Neuronal stem cell (in vitro differentiated cells): ENCODE measurements around the gene F8.

Experiments
- DNase-seq: peaks from one replicate; pipeline ENCODE4 v3.0.0-alpha.2; 2013; ENCODE audit warnings: low spot score
- H2AFZ ChIP-seq: one replicate; pipeline ENCODE4 v1.6.1; 2013; ENCODE audit warnings: mild to moderate bottlenecking, low read length, inconsistent platforms
- H2AK5ac ChIP-seq: 2 replicates; pipeline ENCODE4 v1.6.1; 2013; ENCODE audit warnings: low read depth, mild to moderate bottlenecking, inconsistent platforms, low read length, moderate library complexity, mixed read lengths
- H2BK120ac ChIP-seq: 2 replicates; pipeline ENCODE4 v1.6.1; 2013; ENCODE audit warnings: low read depth, mild to moderate bottlenecking, inconsistent platforms, low read length, moderate library complexity, mixed read lengths
- H2BK12ac ChIP-seq: one replicate; pipeline ENCODE4 v1.6.1; 2013; ENCODE audit warnings: low read length, inconsistent platforms
- H2BK15ac ChIP-seq: 2 replicates; pipeline ENCODE4 v1.6.1; 2013; ENCODE audit warnings: mild to moderate bottlenecking, low read length, inconsistent platforms, mixed read lengths
- H2BK5ac ChIP-seq: one replicate; pipeline ENCODE4 v1.6.1; 2013; ENCODE audit warnings: inconsistent platforms, mild to moderate bottlenecking, low read length, moderate library complexity
- H3K14ac ChIP-seq: one replicate; pipeline ENCODE4 v1.6.1; 2013; ENCODE audit warnings: low read length, inconsistent platforms
- H3K18ac ChIP-seq: 2 replicates; pipeline ENCODE4 v1.6.1; 2013; ENCODE audit warnings: low read length, inconsistent platforms
- H3K23ac ChIP-seq: 2 replicates; pipeline ENCODE4 v1.6.1; 2013; ENCODE audit warnings: low read depth, mild to moderate bottlenecking, mixed read lengths, low read length, inconsistent platforms; ENCODE audit not compliant: poor library complexity
- H3K27ac ChIP-seq: replicated peaks from 3 replicates; pipeline ENCODE4 v1.5.1; 2013; ENCODE audit warnings: low read length, inconsistent platforms
- H3K27me3 ChIP-seq, 3 experiments: 2 replicates each; pipeline ENCODE4 v1.6.1; 2013; ENCODE audit warnings: low read length in 3 of 3, mild to moderate bottlenecking in 2 of 3, inconsistent platforms in 1 of 3, low read depth in 1 of 3, mixed read lengths in 1 of 3, moderate library complexity in 1 of 3; ENCODE audit not compliant: control insufficient read depth in 3 of 3, insufficient read depth in 3 of 3
- H3K36me3 ChIP-seq, 2 donors: replicated peaks in 1 of 2; 2 replicates each; pipeline ENCODE4 v1.6.1; 2013; ENCODE audit warnings: low read length in 2 of 2; ENCODE audit not compliant: control insufficient read depth in 2 of 2, insufficient read depth in 2 of 2
- H3K4ac ChIP-seq: 2 replicates; pipeline ENCODE4 v1.6.1; 2013; ENCODE audit warnings: inconsistent platforms, mild to moderate bottlenecking, low read length, moderate library complexity
- H3K4me1 ChIP-seq, 2 donors: 1 replicate in 1 of 2; 2 replicates in 1 of 2; pipeline ENCODE4 v1.6.1; 2013; ENCODE audit warnings: low read length in 2 of 2, low read depth in 1 of 2; ENCODE audit not compliant: control insufficient read depth in 2 of 2, insufficient read depth in 1 of 2
- H3K4me2 ChIP-seq: one replicate; pipeline ENCODE4 v1.6.1; 2013; ENCODE audit warnings: mild to moderate bottlenecking, low read length, inconsistent platforms; ENCODE audit not compliant: insufficient read depth, poor library complexity, severe bottlenecking
- H3K4me3 ChIP-seq, 2 donors: 2 replicates each; pipeline ENCODE4 v1.5.1; 2013; ENCODE audit warnings: low read length in 2 of 2, mild to moderate bottlenecking in 2 of 2, inconsistent platforms in 1 of 2, moderate library complexity in 1 of 2
- H3K79me1 ChIP-seq: one replicate; pipeline ENCODE4 v1.6.1; 2013; ENCODE audit warnings: low read depth, mild to moderate bottlenecking, inconsistent platforms, low read length, moderate library complexity
- H3K9ac ChIP-seq: one replicate; pipeline ENCODE4 v1.6.1; 2013; ENCODE audit warnings: mild to moderate bottlenecking, low read depth, low read length, inconsistent platforms; ENCODE audit not compliant: poor library complexity
- H3K9me3 ChIP-seq, 2 donors: replicated peaks in 1 of 2; 2 replicates each; pipeline versions ENCODE3 to v1.6.1; 2013; ENCODE audit warnings: low read length in 2 of 2, mild to moderate bottlenecking in 2 of 2, inconsistent platforms in 1 of 2, low read depth in 1 of 2, mixed read lengths in 1 of 2, moderate library complexity in 1 of 2; ENCODE audit not compliant: control insufficient read depth in 2 of 2, insufficient read depth in 1 of 2
- H4K8ac ChIP-seq: one replicate; pipeline ENCODE4 v1.6.1; 2013; ENCODE audit warnings: low read depth, mild to moderate bottlenecking, inconsistent platforms, low read length, moderate library complexity
- H4K91ac ChIP-seq: one replicate; pipeline ENCODE4 v1.6.1; 2013; ENCODE audit warnings: low read length, low read depth, mild to moderate bottlenecking, inconsistent platforms; ENCODE audit not compliant: poor library complexity
- WGBS, 2 donors: extraction: QIAGEN DNeasy Blood & Tissue Kit; methylation state at CpG; one replicate each; pipeline ENCODE4 v1.1.7; 2013; ENCODE audit warnings: missing lambda C conversion rate in 2 of 2, mixed read lengths in 1 of 2; ENCODE audit not compliant: insufficient read length in 2 of 2, insufficient replicate concordance in 1 of 2; ENCODE audit errors: extremely low coverage in 2 of 2; 5-methylcytosine and 5-hydroxymethylcytosine counted together

The F8 gene

GRCh38 chrX:155001873-155002272 lies 20.6 kb downstream of the F8 start:
- Histone ChIP-seq H3K4me3 (no peak overlapping the region), H3K4me1 (no peaks in the 10 kb centered on the region), H3K9me3 (no peaks in the 10 kb centered on the region), H3K4ac (no peak overlapping the region), H2BK120ac (no peak overlapping the region), H3K9ac (no peak overlapping the region), H2AFZ (no peak overlapping the region), H3K36me3 (no peaks in the 10 kb centered on the region), H2BK15ac (no peak overlapping the region), H4K8ac (no peak overlapping the region), H3K79me1 (no peaks in the 10 kb centered on the region), H3K14ac (no peak overlapping the region), H2AK5ac (no peak overlapping the region), H2BK12ac (no peak overlapping the region), H3K27me3 (no peaks in the 10 kb centered on the region), H3K4me2 (no peak overlapping the region), H3K23ac (no peak overlapping the region), H4K91ac (no peak overlapping the region), H2BK5ac (no peak overlapping the region), H3K18ac (no peak overlapping the region), H3K27ac (no peak overlapping the region)
- WGBS, 2 donors: no CpG with 5 or more reads among the region's 4 CpGs
- no peak for DNase-seq

- WGBS, 2 donors: no CpG with 5 or more reads among the region's 1 CpG
- no peak overlapping the region for H2BK12ac ChIP-seq
- no peak overlapping the region for H2BK15ac ChIP-seq
- no peaks in the 10 kb centered on the region for H3K9me3 ChIP-seq
- H2BK120ac ChIP-seq: no peak overlapping the region
- no peak overlapping the region for H3K14ac ChIP-seq
- no peak overlapping the region for H3K4me3 ChIP-seq
- no peak overlapping the region for H3K4ac ChIP-seq
- no peak overlapping the region for H4K91ac ChIP-seq
- H3K27ac ChIP-seq: no peak overlapping the region
- H3K4me1 ChIP-seq: no peaks in the 10 kb centered on the region
- no peak overlapping the region for H4K8ac ChIP-seq
- no peak overlapping the region for H3K9ac ChIP-seq
- no peak overlapping the region for H2BK5ac ChIP-seq
- no peaks in the 10 kb centered on the region for H3K27me3 ChIP-seq
- no peak overlapping the region for H3K18ac ChIP-seq
- H3K23ac ChIP-seq: no peak overlapping the region
- no peaks in the 10 kb centered on the region for H3K79me1 ChIP-seq
- no peak overlapping the region for H2AFZ ChIP-seq
- no peaks in the 10 kb centered on the region for H3K36me3 ChIP-seq
- DNase-seq: no peak
- no peak overlapping the region for H3K4me2 ChIP-seq
- no peak overlapping the region for H2AK5ac ChIP-seq
These were observed 21.7 kb downstream of the F8 start for GRCh38 chrX:155000841-155001240.

GRCh38 chrX:154998204-154998880 lies 24.2 kb downstream of the F8 start:
- no peak overlapping the region for H3K23ac ChIP-seq
- no peak overlapping the region for H3K9ac ChIP-seq
- H3K4me3 ChIP-seq: no peak overlapping the region
- no peak overlapping the region for H3K18ac ChIP-seq
- no peak overlapping the region for H3K4ac ChIP-seq
- no peak overlapping the region for H2AK5ac ChIP-seq
- no peak overlapping the region for H2BK15ac ChIP-seq
- no peak overlapping the region for H3K4me2 ChIP-seq
- no peak overlapping the region for H2BK12ac ChIP-seq
- no peak for DNase-seq
- no peak overlapping the region for H4K91ac ChIP-seq
- H3K36me3 ChIP-seq: no peaks in the 10 kb centered on the region
- H3K14ac ChIP-seq: no peak overlapping the region
- no peaks in the 10 kb centered on the region for H3K79me1 ChIP-seq
- WGBS, 2 donors: no CpG with 5 or more reads among the region's 1 CpG
- H3K9me3 ChIP-seq: no peaks in the 10 kb centered on the region
- no peaks in the 10 kb centered on the region for H3K4me1 ChIP-seq
- H2BK5ac ChIP-seq: no peak overlapping the region
- no peak overlapping the region for H3K27ac ChIP-seq
- no peak overlapping the region for H4K8ac ChIP-seq
- no peaks in the 10 kb centered on the region for H3K27me3 ChIP-seq
- H2BK120ac ChIP-seq: no peak overlapping the region
- H2AFZ ChIP-seq: no peak overlapping the region

- Histone ChIP-seq H3K27me3 (no peaks in the 10 kb centered on the region), H2AFZ (no peak overlapping the region), H2BK120ac (no peak overlapping the region), H2BK15ac (no peak overlapping the region), H3K9me3 (no peaks in the 10 kb centered on the region), H4K91ac (no peak overlapping the region), H2BK12ac (no peak overlapping the region), H3K14ac (no peak overlapping the region), H3K27ac (no peak overlapping the region), H3K9ac (no peak overlapping the region), H3K4me3 (no peak overlapping the region), H4K8ac (no peak overlapping the region), H3K23ac (no peak overlapping the region), H3K18ac (no peak overlapping the region), H2BK5ac (no peak overlapping the region), H3K4me1 (no peaks in the 10 kb centered on the region), H2AK5ac (no peak overlapping the region), H3K4me2 (no peak overlapping the region), H3K79me1 (no peaks in the 10 kb centered on the region), H3K4ac (no peak overlapping the region), H3K36me3 (no peaks in the 10 kb centered on the region)
- DNase-seq: no peak
- 100% methylated on average over 1 of the region's 1 CpG for WGBS, 2 donors
These were observed 31.0 kb downstream of the F8 start for GRCh38 chrX:154991476-154991875.
